Adipocyte (in vitro differentiated cells): Measurements from ENCODE around the gene AKR1C2.
A peak's percentile ranks its signal among the peaks of the same experiment; 100 is the strongest.
"Not testable (repeated sequence)": the region's sequence is repeated elsewhere in the genome, so short reads cannot be mapped to it uniquely, and the experiment has no call there.

Source experiments
- DNase-seq: peaks from one replicate; pipeline ENCODE4 v3.0.0-alpha.2; 2015; ENCODE audit warnings: low read depth
- H3K27me3 ChIP-seq: replicated peaks from 2 replicates; pipeline ENCODE4 v1.7.0; 2013; ENCODE audit warnings: mild to moderate bottlenecking, low read length, moderate library complexity; ENCODE audit not compliant: control insufficient read depth, insufficient read depth
- H3K36me3 ChIP-seq: 2 replicates; pipeline ENCODE4 v1.7.0; 2013; ENCODE audit warnings: low read length, mild to moderate bottlenecking, moderate library complexity; ENCODE audit not compliant: control insufficient read depth, insufficient read depth, severe bottlenecking
- H3K4me1 ChIP-seq: 2 replicates; pipeline ENCODE4 v1.7.0; 2013; ENCODE audit warnings: mild to moderate bottlenecking, low read length, moderate library complexity; ENCODE audit not compliant: control insufficient read depth, insufficient read depth
- H3K4me3 ChIP-seq: 2 replicates; pipeline ENCODE4 v1.7.0; 2013; ENCODE audit warnings: mild to moderate bottlenecking, low read length, moderate library complexity
- H3K9ac ChIP-seq: 2 replicates; pipeline ENCODE4 v1.7.0; 2013; ENCODE audit warnings: mild to moderate bottlenecking, low read length, moderate library complexity
- H3K9me3 ChIP-seq: 2 replicates; pipeline ENCODE4 v1.7.0; 2013; ENCODE audit warnings: mild to moderate bottlenecking, low read length, moderate library complexity; ENCODE audit not compliant: control insufficient read depth

Gene AKR1C2

GRCh38 chr10:4940073-4940428 is 63.6 kb downstream of the AKR1C2 start:
- not testable (repeated sequence) for H3K4me3 ChIP-seq, H3K27me3 ChIP-seq, H3K9ac ChIP-seq, H3K36me3 ChIP-seq, H3K9me3 ChIP-seq, DNase-seq
- H3K4me1 ChIP-seq, result peaks cover 55% of the 10 kb centered on the region

GRCh38 chr10:4939224-4940072 is 64.2 kb downstream of the AKR1C2 start:
- Histone ChIP-seq H3K36me3 (no peaks in the 10 kb centered on the region), H3K9me3 (no peaks in the 10 kb centered on the region), H3K27me3 (no peaks in the 10 kb centered on the region), H3K4me3 (peak overlapping the region; percentile 4), H3K9ac (no peak overlapping the region), H3K4me1 (peaks cover 49% of the 10 kb centered on the region)
- DNase-seq, result no peak
